SK-N-MC (cell line): Measurements from ENCODE around the gene CRISP1.

Experiments
- DNase-seq: peaks from one replicate; pipeline ENCODE4 v3.0.0-alpha.2; 2011; ENCODE audit warnings: low read depth, low spot score
- H3K27ac ChIP-seq: fragments of 200-600 bp; sonication (generic); 2 replicates; pipeline ENCODE4 v1.5.1; 2016; ENCODE audit warnings: mixed run types
- H3K36me3 ChIP-seq: fragments of 200-600 bp; sonication (generic); 2 replicates; pipeline ENCODE4 v1.6.1; 2017; ENCODE audit warnings: antibody characterized with exemption, low read length, mixed read lengths; ENCODE audit not compliant: insufficient read depth
- H3K4me3 ChIP-seq: fragments of 200-600 bp; sonication (generic); 2 replicates; pipeline ENCODE4 v1.5.1; 2016
- H3K9ac ChIP-seq: fragments of 200-600 bp; sonication (generic); 2 replicates; pipeline ENCODE4 v1.8.0; 2017; ENCODE audit warnings: mixed run types, mixed read lengths; ENCODE audit not compliant: insufficient read length
- H3K9me3 ChIP-seq: fragments of 200-600 bp; sonication (generic); 2 replicates; pipeline ENCODE4 v1.6.1; 2017; ENCODE audit warnings: low read depth, mild to moderate bottlenecking, antibody characterized with exemption, low read length, moderate library complexity, mixed read lengths
- EZH2 ChIP-seq: fragments of 200-600 bp; sonication (generic); IDR thresholded peaks from one replicate; pipeline ENCODE4 v1.6.1; 2017; ENCODE audit warnings: antibody characterized with exemption
- FOXP2 ChIP-seq: optimal IDR thresholded peaks from 2 replicates; pipeline ENCODE3; 2011; ENCODE audit warnings: mild to moderate bottlenecking, moderate library complexity; ENCODE audit not compliant: insufficient read depth; ENCODE audit errors: extremely low read length, control extremely low read depth
- POLR2AphosphoS5 ChIP-seq: IDR thresholded peaks from 2 replicates; pipeline ENCODE4 v1.6.1; 2012; ENCODE audit warnings: mild to moderate bottlenecking, low read depth, low read length, borderline replicate concordance

Gene CRISP1, protein sequence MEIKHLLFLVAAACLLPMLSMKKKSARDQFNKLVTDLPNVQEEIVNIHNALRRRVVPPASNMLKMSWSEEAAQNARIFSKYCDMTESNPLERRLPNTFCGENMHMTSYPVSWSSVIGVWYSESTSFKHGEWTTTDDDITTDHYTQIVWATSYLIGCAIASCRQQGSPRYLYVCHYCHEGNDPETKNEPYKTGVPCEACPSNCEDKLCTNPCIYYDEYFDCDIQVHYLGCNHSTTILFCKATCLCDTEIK

DNA sequence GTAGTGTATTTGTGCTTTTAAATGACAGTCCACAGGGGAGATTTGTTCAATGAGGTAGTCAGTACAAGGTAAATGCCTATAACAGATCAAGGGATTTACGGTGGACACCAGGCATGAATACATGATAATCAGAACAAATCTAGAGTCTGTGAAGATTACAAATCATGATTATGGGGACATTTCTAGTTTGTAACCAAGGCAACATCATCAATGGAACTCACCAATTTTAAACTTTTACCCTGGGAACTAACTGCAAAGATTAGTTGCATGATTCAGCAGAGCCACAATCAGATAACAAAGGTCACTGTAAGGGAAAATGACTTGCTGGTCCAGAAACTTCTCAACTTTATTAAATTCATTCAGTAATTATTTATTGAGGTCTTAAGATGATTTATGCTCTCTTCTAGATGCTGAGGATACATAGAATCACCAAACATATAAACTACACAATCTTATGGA, at the start of gene CRISP1:
TSS of gene CRISP1 (minus strand) at position 51 of the 459 bp plus-strand sequence. CDS start 9,135 bp downstream, outside the sequence.
- H3K4me3 ChIP-seq = no peak within 1 kb of the TSS
- no peak for DNase-seq
- H3K27ac ChIP-seq = no peak within 1 kb of the TSS
- no peaks in the 10 kb centered on the region for H3K9me3 ChIP-seq
- no peaks in the 10 kb centered on the region for H3K36me3 ChIP-seq
- TF ChIP-seq FOXP2 = no peak
- TF ChIP-seq POLR2AphosphoS5 = no peak
- no peak for TF ChIP-seq EZH2
- H3K9ac ChIP-seq = no peak within 1 kb of the TSS

- H3K9ac ChIP-seq = no peak overlapping the region
- H3K9me3 ChIP-seq = no peaks in the 10 kb centered on the region
- TF ChIP-seq FOXP2 (peak; percentile 17), POLR2AphosphoS5 (peak; percentile 45; the same call in 1 of the 2 replicates), EZH2 (no peak)
- H3K4me3 ChIP-seq = peak overlapping the region; percentile 31
- peak overlapping the region; percentile 69; the same call in 1 of the 2 replicates for H3K27ac ChIP-seq
- H3K36me3 ChIP-seq = no peaks in the 10 kb centered on the region
- peak; percentile 80 for DNase-seq
These were observed 48.7 kb upstream of the CRISP1 start for GRCh38 chr6:49915035-49915434.

- no peak overlapping the region for H3K9ac ChIP-seq
- H3K27ac ChIP-seq = peak overlapping the region; percentile 69; the same call in 1 of the 2 replicates
- no peak overlapping the region for H3K4me3 ChIP-seq
These were observed 47.5 kb upstream of the CRISP1 start for GRCh38 chr6:49913636-49914375.

DNA sequence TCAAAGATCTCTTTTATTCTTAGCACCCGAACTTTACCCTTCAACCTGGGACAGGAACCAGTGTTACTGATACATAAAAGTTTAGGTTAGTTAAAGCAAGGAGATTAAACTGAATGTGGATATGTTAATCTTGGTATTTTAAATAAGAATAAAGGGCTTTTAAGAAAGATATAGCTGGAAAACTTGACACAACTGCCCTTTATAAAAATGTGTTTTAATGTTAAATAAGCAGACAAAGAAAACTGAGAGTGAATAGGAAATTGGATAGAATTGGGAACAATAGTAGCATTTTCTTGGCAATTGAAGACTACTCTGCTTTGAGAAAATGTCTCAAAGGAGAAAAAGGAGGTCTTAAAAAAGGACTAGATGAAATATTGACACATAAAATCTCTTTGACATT, 45.9 kb upstream of the CRISP1 start:
- no peaks in the 10 kb centered on the region for H3K36me3 ChIP-seq
- TF ChIP-seq FOXP2 (no peak), POLR2AphosphoS5 (no peak)
- DNase-seq = no peak
- no peaks in the 10 kb centered on the region for H3K9me3 ChIP-seq
- no peak overlapping the region for H3K9ac ChIP-seq
- H3K27ac ChIP-seq = no peak overlapping the region
- H3K4me3 ChIP-seq = no peak overlapping the region

More at GRCh38 chr6:49913636-49914375, 47.5 kb upstream of the CRISP1 start:
- Histone ChIP-seq H3K9me3 (no peaks in the 10 kb centered on the region), H3K36me3 (no peaks in the 10 kb centered on the region)
- no peak for DNase-seq
- no peak for TF ChIP-seq EZH2
- TF ChIP-seq POLR2AphosphoS5 = no peak
- no peak for TF ChIP-seq FOXP2

- Histone ChIP-seq H3K9me3 (no peaks in the 10 kb centered on the region), H3K27ac (no peak overlapping the region), H3K36me3 (no peaks in the 10 kb centered on the region), H3K4me3 (no peak overlapping the region), H3K9ac (no peak overlapping the region)
- DNase-seq = no peak
- TF ChIP-seq FOXP2 (no peak), POLR2AphosphoS5 (no peak), EZH2 (no peak)
These were observed 44.9 kb upstream of the CRISP1 start for GRCh38 chr6:49911252-49911651.

DNA sequence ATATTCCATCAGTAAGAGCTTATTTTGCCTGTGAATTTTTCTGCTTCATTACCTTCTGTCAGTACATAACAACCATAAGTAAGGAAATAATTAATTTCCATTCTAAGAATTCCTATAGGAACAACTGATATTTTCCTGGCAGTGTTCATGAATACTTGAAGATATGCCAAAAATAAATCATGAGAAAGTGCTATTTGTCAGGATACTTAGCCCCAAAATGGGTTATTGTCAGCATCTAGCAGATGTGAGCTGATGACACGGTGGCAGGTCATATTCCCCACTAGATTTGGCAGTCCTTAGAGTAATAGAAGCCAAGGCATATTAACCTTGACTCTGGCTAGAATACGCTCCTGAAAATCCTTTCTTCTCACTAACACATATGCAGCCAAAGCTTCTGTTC, 43.2 kb upstream of the CRISP1 start:
- no peak overlapping the region for H3K27ac ChIP-seq
- no peaks in the 10 kb centered on the region for H3K9me3 ChIP-seq
- TF ChIP-seq EZH2 (no peak), FOXP2 (no peak), POLR2AphosphoS5 (no peak)
- no peak overlapping the region for H3K9ac ChIP-seq
- DNase-seq = no peak
- H3K4me3 ChIP-seq = no peak overlapping the region
- no peaks in the 10 kb centered on the region for H3K36me3 ChIP-seq

DNA sequence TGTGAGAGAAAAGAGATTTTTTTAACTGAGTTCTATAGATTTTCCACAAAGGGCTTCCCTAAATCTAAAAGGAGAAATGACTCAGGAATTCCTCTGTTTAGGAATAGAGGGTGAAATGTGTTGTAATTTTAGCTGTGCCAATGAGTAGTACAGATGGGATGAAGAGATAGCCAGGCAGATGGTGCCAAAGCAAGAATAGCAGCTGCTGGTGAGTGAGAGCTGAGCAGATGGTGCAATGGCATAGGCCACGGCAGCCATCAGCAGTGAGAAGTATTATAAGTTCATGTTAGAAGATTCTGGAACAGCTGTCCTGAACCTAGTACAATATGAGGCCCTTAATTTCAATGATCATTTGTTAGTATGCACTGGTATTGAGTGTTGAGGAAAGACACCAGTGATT, 40.2 kb upstream of the CRISP1 start:
- no peak for DNase-seq
- TF ChIP-seq EZH2 = no peak
- TF ChIP-seq POLR2AphosphoS5 = no peak
- TF ChIP-seq FOXP2 = no peak
- H3K36me3 ChIP-seq = no peaks in the 10 kb centered on the region
- H3K27ac ChIP-seq = no peak overlapping the region
- H3K9me3 ChIP-seq = no peaks in the 10 kb centered on the region
- H3K4me3 ChIP-seq = no peak overlapping the region
- no peak overlapping the region for H3K9ac ChIP-seq

GRCh38 chr6:49905296-49905695, 39.0 kb upstream of the CRISP1 start:
- H3K27ac ChIP-seq = no peak overlapping the region
- no peak for TF ChIP-seq EZH2
- TF ChIP-seq POLR2AphosphoS5 = no peak
- no peak for TF ChIP-seq FOXP2
- no peaks in the 10 kb centered on the region for H3K36me3 ChIP-seq
- no peak for DNase-seq
- H3K9me3 ChIP-seq = no peaks in the 10 kb centered on the region
- no peak overlapping the region for H3K9ac ChIP-seq
- H3K4me3 ChIP-seq = no peak overlapping the region

- H3K27ac ChIP-seq = no peak overlapping the region
- H3K9ac ChIP-seq = no peak overlapping the region
- no peaks in the 10 kb centered on the region for H3K36me3 ChIP-seq
- no peak for DNase-seq
- H3K9me3 ChIP-seq = no peaks in the 10 kb centered on the region
- no peak overlapping the region for H3K4me3 ChIP-seq
- TF ChIP-seq FOXP2 (no peak), EZH2 (no peak), POLR2AphosphoS5 (no peak)
These were observed 36.5 kb upstream of the CRISP1 start for GRCh38 chr6:49902856-49903255.
